Astrocyte of the cerebellum (primary cell): ENCODE data around the gene TYW1B.
A peak's percentile ranks its signal among the peaks of the same experiment; 100 is the strongest.
"Not testable (repeated sequence)": the region's sequence is repeated elsewhere in the genome, so short reads cannot be mapped to it uniquely, and the experiment has no call there.

Source experiments
- DNase-seq: peaks from one replicate; pipeline ENCODE4 v3.0.0-alpha.2; 2011; ENCODE audit warnings: low read depth
- H3K4me3 ChIP-seq: 2 replicates; pipeline ENCODE4 v1.5.1; 2011; ENCODE audit warnings: mild to moderate bottlenecking, low read depth, low read length, moderate library complexity
- in situ Hi-C: cut with HindIII; loops from 2 replicates; pipeline ENCODE4 v1.10.0; 2017; ENCODE audit warnings: low sequenced_read_pairs

Gene TYW1B

GRCh38 chr7:72827839-72828591 lies at the start of gene TYW1B:
TYW1B (minus strand) TSS chr7:72828200; CDS start chr7:72828075, 125 bp downstream.
- H3K4me3 ChIP-seq = peak within 1 kb of the TSS; percentile 58
- DNase-seq = peak; percentile 94
- in situ Hi-C loops = not testable (repeated sequence)

- DNase-seq, in situ Hi-C loops, H3K4me3 ChIP-seq: not testable (repeated sequence)
These were observed 39.6 kb upstream of the TYW1B start for GRCh38 chr7:72867591-72867990.

- DNase-seq, in situ Hi-C loops, H3K4me3 ChIP-seq: not testable (repeated sequence)
These were observed 30.9 kb upstream of the TYW1B start for GRCh38 chr7:72858846-72859400.

- in situ Hi-C loops, H3K4me3 ChIP-seq, DNase-seq: not testable (repeated sequence)
These were observed 29.9 kb upstream of the TYW1B start for GRCh38 chr7:72857925-72858324.

GRCh38 chr7:72855261-72855660 lies 27.3 kb upstream of the TYW1B start:
- in situ Hi-C loops, DNase-seq, H3K4me3 ChIP-seq: not testable (repeated sequence)

GRCh38 chr7:72852937-72853336 lies 24.9 kb upstream of the TYW1B start:
- H3K4me3 ChIP-seq, in situ Hi-C loops, DNase-seq: not testable (repeated sequence)

GRCh38 chr7:72850746-72851145 lies 22.7 kb upstream of the TYW1B start:
- H3K4me3 ChIP-seq, in situ Hi-C loops: not testable (repeated sequence)

GRCh38 chr7:72844146-72844545 lies 16.1 kb upstream of the TYW1B start:
- in situ Hi-C loops, DNase-seq, H3K4me3 ChIP-seq: not testable (repeated sequence)

More at GRCh38 chr7:72850746-72851145, 22.7 kb upstream of the TYW1B start:
- DNase-seq = not testable (repeated sequence)

GRCh38 chr7:72843166-72843565 lies 15.2 kb upstream of the TYW1B start:
- in situ Hi-C loops, DNase-seq: not testable (repeated sequence)

GRCh38 chr7:72840966-72841511 lies 13.0 kb upstream of the TYW1B start:
- DNase-seq, H3K4me3 ChIP-seq, in situ Hi-C loops: not testable (repeated sequence)

More at GRCh38 chr7:72843166-72843565, 15.2 kb upstream of the TYW1B start:
- H3K4me3 ChIP-seq = not testable (repeated sequence)

GRCh38 chr7:72838315-72838714 lies 10.3 kb upstream of the TYW1B start:
- H3K4me3 ChIP-seq, in situ Hi-C loops, DNase-seq: not testable (repeated sequence)

- H3K4me3 ChIP-seq, DNase-seq, in situ Hi-C loops: not testable (repeated sequence)
These were observed 9.3 kb upstream of the TYW1B start for GRCh38 chr7:72837291-72837690.

GRCh38 chr7:72830567-72830966 lies 2.6 kb upstream of the TYW1B start:
- in situ Hi-C loops, DNase-seq: not testable (repeated sequence)
- H3K4me3 ChIP-seq = peak overlapping the region; percentile 58
